ENCODE data around the gene OSTC. TPM values are rescaled to one million over a fixed set of nuclear protein-coding genes. Genes with fewer than 3 reads are reported as not detected.

Gene OSTC
- total RNA-seq, 1 donor from 2014 or later: 272 TPM

DNA sequence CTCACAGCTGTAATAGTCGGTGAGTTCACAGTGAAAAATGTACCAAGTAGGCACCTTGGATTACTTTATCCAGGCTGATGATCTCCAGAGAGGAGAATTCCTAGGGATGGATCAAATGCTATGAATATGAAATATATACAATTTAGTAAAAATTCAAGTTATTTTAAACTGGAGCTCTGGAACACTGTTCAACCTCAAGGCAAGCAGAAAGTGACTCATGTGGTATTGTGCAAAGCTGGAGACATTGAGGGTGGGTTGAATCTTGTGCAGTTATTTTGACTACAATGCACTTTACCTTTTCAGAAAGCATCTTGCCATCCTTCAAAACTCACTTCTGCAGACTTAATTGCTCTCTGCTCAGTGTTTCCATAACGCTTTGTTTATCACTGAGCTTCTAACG lies 43.4 kb downstream of the OSTC start:
- TF ChIP-seq, protein P1, sequence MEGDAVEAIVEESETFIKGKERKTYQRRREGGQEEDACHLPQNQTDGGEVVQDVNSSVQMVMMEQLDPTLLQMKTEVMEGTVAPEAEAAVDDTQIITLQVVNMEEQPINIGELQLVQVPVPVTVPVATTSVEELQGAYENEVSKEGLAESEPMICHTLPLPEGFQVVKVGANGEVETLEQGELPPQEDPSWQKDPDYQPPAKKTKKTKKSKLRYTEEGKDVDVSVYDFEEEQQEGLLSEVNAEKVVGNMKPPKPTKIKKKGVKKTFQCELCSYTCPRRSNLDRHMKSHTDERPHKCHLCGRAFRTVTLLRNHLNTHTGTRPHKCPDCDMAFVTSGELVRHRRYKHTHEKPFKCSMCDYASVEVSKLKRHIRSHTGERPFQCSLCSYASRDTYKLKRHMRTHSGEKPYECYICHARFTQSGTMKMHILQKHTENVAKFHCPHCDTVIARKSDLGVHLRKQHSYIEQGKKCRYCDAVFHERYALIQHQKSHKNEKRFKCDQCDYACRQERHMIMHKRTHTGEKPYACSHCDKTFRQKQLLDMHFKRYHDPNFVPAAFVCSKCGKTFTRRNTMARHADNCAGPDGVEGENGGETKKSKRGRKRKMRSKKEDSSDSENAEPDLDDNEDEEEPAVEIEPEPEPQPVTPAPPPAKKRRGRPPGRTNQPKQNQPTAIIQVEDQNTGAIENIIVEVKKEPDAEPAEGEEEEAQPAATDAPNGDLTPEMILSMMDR (IDR thresholded peaks at IDR 0.05): no peak
- no peak for DNase-seq (ENCODE audit: low spot score)
- Mint-ChIP-seq H3K36me3 (ENCODE audit: low read depth) (no peaks in the 10 kb centered on the region), H3K27me3 (ENCODE audit: low read depth) (no peaks in the 10 kb centered on the region), H3K9me3 (ENCODE audit: low read depth) (no peaks in the 10 kb centered on the region), H3K27ac (ENCODE audit: unreplicated experiment) (no peak overlapping the region), H3K4me3 (ENCODE audit: unreplicated experiment) (no peak overlapping the region), H3K4me1 (ENCODE audit: low read depth) (no peaks in the 10 kb centered on the region)

DNA sequence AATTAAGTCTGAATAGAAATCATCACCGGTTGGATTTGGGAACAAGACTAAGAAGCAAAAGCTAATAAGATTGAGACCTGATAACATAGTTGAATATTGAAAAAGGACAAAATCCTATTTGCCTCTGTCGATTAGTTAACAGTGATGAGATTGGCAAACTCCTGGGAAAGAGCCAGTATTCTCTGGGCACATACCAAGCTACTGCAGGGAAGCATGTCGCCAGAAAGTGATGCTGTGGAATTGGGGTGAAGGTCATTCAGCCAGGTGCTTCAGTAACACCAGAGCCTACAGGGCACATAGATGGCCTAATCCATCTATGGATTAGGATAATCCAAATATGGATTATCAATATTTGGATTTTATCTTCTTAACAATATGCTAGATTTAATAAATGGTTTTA lies 44.0 kb downstream of the OSTC start:
- H3K4me3 Mint-ChIP-seq (ENCODE audit: unreplicated experiment): no peak overlapping the region
- TF ChIP-seq, protein P1 (IDR thresholded peaks at IDR 0.05): no peak
- no peaks in the 10 kb centered on the region for H3K36me3 Mint-ChIP-seq (ENCODE audit: low read depth)
- no peaks in the 10 kb centered on the region for H3K4me1 Mint-ChIP-seq (ENCODE audit: low read depth)
- no peak for DNase-seq (ENCODE audit: low spot score)
- no peak overlapping the region for H3K27ac Mint-ChIP-seq (ENCODE audit: unreplicated experiment)
- no peaks in the 10 kb centered on the region for H3K27me3 Mint-ChIP-seq (ENCODE audit: low read depth)
- no peaks in the 10 kb centered on the region for H3K9me3 Mint-ChIP-seq (ENCODE audit: low read depth)

DNA sequence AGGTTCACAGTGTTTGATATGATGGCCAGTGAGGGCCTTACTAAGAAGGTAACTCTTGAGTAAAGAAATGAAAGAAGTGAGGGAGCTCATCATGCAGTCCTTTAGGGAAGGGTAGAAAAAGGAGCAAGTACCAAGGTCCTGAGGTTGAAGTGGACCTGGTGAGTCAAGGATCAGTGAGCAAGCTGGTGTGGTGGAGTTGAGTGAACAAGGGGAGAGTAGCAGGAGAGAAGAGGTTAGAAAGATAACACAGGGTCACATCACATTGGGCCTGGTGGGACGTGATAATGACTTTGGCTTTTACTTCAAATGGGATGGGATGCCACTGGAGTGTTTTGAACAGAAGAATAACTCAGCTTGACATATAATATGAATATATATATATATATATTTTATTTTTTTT lies 44.7 kb downstream of the OSTC start:
- no peaks in the 10 kb centered on the region for H3K9me3 Mint-ChIP-seq (ENCODE audit: low read depth)
- no peak overlapping the region for H3K27ac Mint-ChIP-seq (ENCODE audit: unreplicated experiment)
- H3K27me3 Mint-ChIP-seq (ENCODE audit: low read depth): no peaks in the 10 kb centered on the region
- H3K4me1 Mint-ChIP-seq (ENCODE audit: low read depth): no peaks in the 10 kb centered on the region
- TF ChIP-seq, protein P1 (IDR thresholded peaks at IDR 0.05): no peak
- H3K36me3 Mint-ChIP-seq (ENCODE audit: low read depth): no peaks in the 10 kb centered on the region
- no peak for DNase-seq (ENCODE audit: low spot score)
- no peak overlapping the region for H3K4me3 Mint-ChIP-seq (ENCODE audit: unreplicated experiment)

DNA sequence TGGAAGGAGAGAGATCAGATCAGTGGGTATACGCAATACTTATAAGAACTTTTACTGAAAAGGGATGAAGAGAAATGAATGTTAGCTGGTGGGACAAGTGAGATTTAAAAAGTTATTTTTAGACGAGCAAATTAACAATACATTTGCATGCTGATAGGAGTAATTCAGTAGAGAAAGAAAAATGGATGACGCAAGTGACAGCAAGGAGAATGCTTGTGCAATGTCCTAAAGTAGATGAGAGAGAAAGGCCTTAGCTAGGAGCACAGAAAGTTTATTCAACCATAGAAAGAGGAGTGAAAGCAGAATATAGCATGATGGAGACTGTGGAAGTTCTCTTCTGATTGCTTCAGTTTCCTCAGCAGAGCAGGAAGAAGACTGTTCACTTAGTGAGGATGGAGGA lies 45.8 kb downstream of the OSTC start:
- no peaks in the 10 kb centered on the region for H3K27me3 Mint-ChIP-seq (ENCODE audit: low read depth)
- H3K4me3 Mint-ChIP-seq (ENCODE audit: unreplicated experiment): no peak overlapping the region
- TF ChIP-seq, protein P1 (IDR thresholded peaks at IDR 0.05): no peak
- H3K9me3 Mint-ChIP-seq (ENCODE audit: low read depth): no peaks in the 10 kb centered on the region
- H3K4me1 Mint-ChIP-seq (ENCODE audit: low read depth): no peaks in the 10 kb centered on the region
- DNase-seq (ENCODE audit: low spot score): no peak
- no peaks in the 10 kb centered on the region for H3K36me3 Mint-ChIP-seq (ENCODE audit: low read depth)
- H3K27ac Mint-ChIP-seq (ENCODE audit: unreplicated experiment): no peak overlapping the region

DNA sequence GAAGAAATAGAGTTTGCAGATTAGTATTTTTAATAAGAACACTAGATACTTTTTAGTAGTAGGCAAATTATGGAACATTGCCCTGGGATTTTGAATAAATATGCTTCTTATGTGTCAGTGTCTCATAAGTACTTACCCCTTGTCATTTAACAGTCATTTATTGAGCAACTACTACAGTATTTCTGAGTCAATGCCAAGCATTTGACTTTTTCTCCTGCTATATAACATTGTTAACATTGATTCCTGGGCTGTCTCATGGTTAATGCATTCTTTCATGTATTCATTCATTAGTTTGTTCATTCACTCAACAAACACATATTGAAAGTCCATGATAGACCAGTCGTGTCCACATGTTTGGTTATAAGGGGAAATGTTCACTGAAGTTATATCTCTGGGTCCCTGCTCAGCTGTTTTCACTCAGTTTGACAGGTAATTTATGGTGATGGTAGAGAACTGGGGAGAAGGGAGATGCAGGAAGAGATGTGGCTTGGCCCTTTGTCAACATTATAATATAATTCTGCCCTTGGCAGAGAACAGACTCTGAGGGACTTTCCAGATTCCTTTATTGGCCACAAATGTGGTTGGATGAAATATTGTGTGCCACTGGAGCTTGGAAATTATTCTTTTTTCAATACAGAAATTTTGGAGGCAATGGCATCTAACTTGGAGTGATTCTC lies 49.8 kb downstream of the OSTC start:
- no peak for DNase-seq (ENCODE audit: low spot score)
- H3K4me1 Mint-ChIP-seq (ENCODE audit: low read depth): no peaks in the 10 kb centered on the region
- no peaks in the 10 kb centered on the region for H3K36me3 Mint-ChIP-seq (ENCODE audit: low read depth)
- no peaks in the 10 kb centered on the region for H3K27me3 Mint-ChIP-seq (ENCODE audit: low read depth)
- no peaks in the 10 kb centered on the region for H3K9me3 Mint-ChIP-seq (ENCODE audit: low read depth)
- H3K27ac Mint-ChIP-seq (ENCODE audit: unreplicated experiment): no peak overlapping the region
- TF ChIP-seq, protein P1 (IDR thresholded peaks at IDR 0.05): no peak
- no peak overlapping the region for H3K4me3 Mint-ChIP-seq (ENCODE audit: unreplicated experiment)

All from chondrocyte (in vitro differentiated cells).